HCT116 (cell line): ENCODE data around the gene SLC44A4. TPM values are rescaled to one million over a fixed set of nuclear protein-coding genes. Genes with fewer than 3 reads are reported as not detected.

ENCODE experiments used
- ATAC-seq: fragments of 200-7000 bp; cut with Tn5 transposase; 2 replicates; pipeline ENCODE4 v1.9.1; 2020; ENCODE audit warnings: mild to moderate bottlenecking, moderate library complexity
- BruUV-seq: library from RNA; stranded (reverse); fragments of 400-500 nt; replicated peaks from 2 replicates; lab custom pipeline; 2021; lab: Mats Ljungman, UMichigan
- CTCF ChIA-PET: fragments of 300-600 bp; sonication (Branson Sonifier 250); formaldehyde crosslinking; loops from one replicate; lab custom pipeline; 2021; ENCODE audit warnings: antibody characterized with exemption; lab: Charles Lee
- POLR2A ChIA-PET: fragments of 300-600, 350-600 bp; sonication (Branson Sonifier 250); formaldehyde crosslinking; loops from one replicate; lab custom pipeline; 2021; ENCODE audit warnings: antibody characterized with exemption; lab: Charles Lee
- RAD21 ChIA-PET, 2 experiments: fragments of 300-600 bp; sonication (Branson Sonifier 250); formaldehyde crosslinking; loops; one replicate each; lab custom pipeline; 2023; ENCODE audit warnings: low total read pairs in 2 of 2; ENCODE audit not compliant: uncharacterized antibody in 2 of 2, unreplicated experiment in 2 of 2, low non-redundant PET in 1 of 2; lab: Charles Lee
- DNase-seq: peaks from one replicate; pipeline ENCODE4 v3.0.0-alpha.2; 2010; ENCODE audit warnings: low read depth, low spot score
- H2AFZ ChIP-seq: fragments of 200-600 bp; shearing (Covaris generic), sonication (generic); 2 replicates; pipeline ENCODE4 v1.6.1; 2017; ENCODE audit warnings: low read depth, mixed run types, mixed read lengths, antibody characterized with exemption, low read length; ENCODE audit not compliant: poor library complexity, severe bottlenecking
- H3K27ac ChIP-seq: 2 replicates; pipeline ENCODE4 v1.5.1; 2012; ENCODE audit warnings: low read depth, low read length
- H3K27me3 ChIP-seq: fragments of 200-600 bp; sonication (generic); 2 replicates; pipeline ENCODE4 v1.6.1; 2016; ENCODE audit warnings: mixed run types, low read length, mixed read lengths; ENCODE audit not compliant: insufficient read depth
- H3K36me3 ChIP-seq, 2 experiments: fragments of 200-500 bp in 1 of 2; fragments of 200-600 bp in 1 of 2; sonication (Bioruptor generic) in 1 of 2; sonication (generic) in 1 of 2; 2 replicates each; pipeline versions ENCODE4 v1.5.1 to v1.6.1; 2014 to 2016; ENCODE audit warnings: low read length in 2 of 2, inconsistent platforms in 1 of 2, mixed read lengths in 1 of 2, mixed run types in 1 of 2; ENCODE audit not compliant: insufficient read depth in 2 of 2, control insufficient read depth in 1 of 2
- H3K4me1 ChIP-seq, 2 experiments: fragments of 200-600 bp in 1 of 2; sonication (generic) in 1 of 2; 2 replicates each; pipeline versions ENCODE4 v1.5.1 to v1.6.1; 2012 to 2017; ENCODE audit warnings: low read length in 2 of 2, inconsistent platforms in 1 of 2, mild to moderate bottlenecking in 1 of 2, mixed read lengths in 1 of 2, mixed run types in 1 of 2, moderate library complexity in 1 of 2; ENCODE audit not compliant: insufficient read depth in 2 of 2, control insufficient read depth in 1 of 2
- H3K4me2 ChIP-seq: fragments of 200-600 bp; sonication (generic); 2 replicates; pipeline ENCODE4 v1.6.1; 2017; ENCODE audit warnings: mixed run types, low read length, mixed read lengths
- H3K4me3 ChIP-seq, 2 experiments: fragments of 200-600 bp in 1 of 2; sonication (generic) in 1 of 2; replicated peaks in 1 of 2; 2 replicates each; pipeline ENCODE4 v1.5.1; 2011 to 2016; ENCODE audit warnings: low read length in 2 of 2, control low read depth in 1 of 2, low read depth in 1 of 2, mild to moderate bottlenecking in 1 of 2, mixed read lengths in 1 of 2, mixed run types in 1 of 2
- H3K79me2 ChIP-seq: fragments of 200-600 bp; sonication (generic); 2 replicates; pipeline ENCODE4 v1.6.1; 2017; ENCODE audit warnings: mild to moderate bottlenecking, mixed run types, low read length, moderate library complexity, mixed read lengths; ENCODE audit not compliant: insufficient read depth
- H3K9ac ChIP-seq: fragments of 200-600 bp; sonication (generic); 2 replicates; pipeline ENCODE4 v1.6.1; 2016; ENCODE audit warnings: low read length, mixed read lengths
- H3K9me2 ChIP-seq: fragments of 200-600 bp; sonication (generic), shearing (Covaris generic); 2 replicates; pipeline ENCODE4 v1.6.1; 2017; ENCODE audit warnings: mixed run types, mild to moderate bottlenecking, moderate library complexity; ENCODE audit not compliant: insufficient read depth
- H3K9me3 ChIP-seq, 2 experiments: fragments of 200-500 bp in 1 of 2; fragments of 200-600 bp in 1 of 2; sonication (Bioruptor generic) in 1 of 2; sonication (generic) in 1 of 2; 2 replicates each; pipeline ENCODE4 v1.6.1; 2014 to 2017; ENCODE audit warnings: low read length in 2 of 2, mixed read lengths in 2 of 2, inconsistent platforms in 1 of 2, low read depth in 1 of 2, mild to moderate bottlenecking in 1 of 2, mixed run types in 1 of 2, moderate library complexity in 1 of 2; ENCODE audit not compliant: control insufficient read depth in 1 of 2, insufficient read depth in 1 of 2
- H4K20me1 ChIP-seq: fragments of 200-600 bp; sonication (generic), shearing (Covaris generic); 2 replicates; pipeline ENCODE4 v1.6.1; 2017; ENCODE audit warnings: mixed run types, mild to moderate bottlenecking, moderate library complexity; ENCODE audit not compliant: insufficient read depth
- CBX3 ChIP-seq: IDR thresholded peaks from 2 replicates; pipeline ENCODE4 v1.6.1; 2012; ENCODE audit warnings: low read depth
- EGR1 ChIP-seq: IDR thresholded peaks from 2 replicates; pipeline ENCODE4 v1.6.1; 2012; ENCODE audit warnings: low read depth
- ELF1 ChIP-seq: IDR thresholded peaks from 2 replicates; pipeline ENCODE4 v1.6.1; 2012; ENCODE audit warnings: low read depth, borderline replicate concordance
- POLR2A ChIP-seq: IDR thresholded peaks from 2 replicates; pipeline ENCODE4 v1.7.0; 2011; ENCODE audit warnings: borderline replicate concordance; ENCODE audit not compliant: insufficient read depth, insufficient read length; ENCODE audit errors: extremely low read depth
- RAD21 ChIP-seq: IDR thresholded peaks from 2 replicates; pipeline ENCODE4 v1.6.1; 2012; ENCODE audit warnings: low read depth, mild to moderate bottlenecking
- SRF ChIP-seq: IDR thresholded peaks from 2 replicates; pipeline ENCODE4 v1.6.1; 2012; ENCODE audit warnings: low read depth
- TCF7L2 ChIP-seq: IDR thresholded peaks from 2 replicates; pipeline ENCODE4 v1.7.0; 2011; ENCODE audit warnings: borderline replicate concordance, inconsistent platforms; ENCODE audit not compliant: insufficient read depth, insufficient read length; ENCODE audit errors: extremely low read depth
- intact Hi-C: fragments of 100-400 bp; cut with micrococcal nuclease; formaldehyde crosslinking; loops from 2 replicates; pipeline ENCODE4 v1.10.0; 2022
- total RNA-seq: library from RNA; stranded (reverse); gene quantifications from one replicate; pipeline ENCODE4 v1.2.1, GENCODE V29; 2021; ENCODE audit not compliant: unreplicated experiment
- TF ChIP-seq, protein P1 (sequence below): IDR thresholded peaks from 2 replicates; pipeline ENCODE4 v1.6.1; 2012

Gene SLC44A4
- total RNA-seq, 1 experiment from 2014 or later, result 0.74 TPM

DNA sequence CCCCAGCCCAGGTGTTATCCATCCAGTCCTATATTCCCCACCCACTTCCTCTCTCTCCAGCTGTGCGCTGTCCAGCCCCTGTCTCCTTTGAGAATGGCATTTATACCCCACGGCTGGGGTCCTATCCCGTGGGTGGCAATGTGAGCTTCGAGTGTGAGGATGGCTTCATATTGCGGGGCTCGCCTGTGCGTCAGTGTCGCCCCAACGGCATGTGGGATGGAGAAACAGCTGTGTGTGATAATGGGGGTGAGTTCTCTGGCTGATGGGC lies 49.8 kb upstream of the SLC44A4 start:
- intact Hi-C loops, result no loop called here
- Histone ChIP-seq H3K9ac (no peak overlapping the region), H3K9me2 (no peaks in the 10 kb centered on the region), H3K36me3 (no peaks in the 10 kb centered on the region), H3K79me2 (no peaks in the 10 kb centered on the region), H3K27ac (no peak overlapping the region), H2AFZ (no peak overlapping the region), H3K27me3 (no peaks in the 10 kb centered on the region), H3K4me2 (no peak overlapping the region), H3K9me3 (no peaks in the 10 kb centered on the region), H3K4me3 (no peak overlapping the region), H3K4me1 (peaks cover 0 to 3% of the 10 kb centered on the region in 2 experiments; a peak in 2 of 4 replicates), H4K20me1 (no peaks in the 10 kb centered on the region)
- RAD21 ChIA-PET, result no interaction called here
- no peak for DNase-seq
- CTCF ChIA-PET, result no interaction called here
- TF ChIP-seq, protein P1, sequence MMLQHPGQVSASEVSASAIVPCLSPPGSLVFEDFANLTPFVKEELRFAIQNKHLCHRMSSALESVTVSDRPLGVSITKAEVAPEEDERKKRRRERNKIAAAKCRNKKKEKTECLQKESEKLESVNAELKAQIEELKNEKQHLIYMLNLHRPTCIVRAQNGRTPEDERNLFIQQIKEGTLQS, result no peak
- POLR2A ChIA-PET, result no interaction called here
- BruUV-seq, result no TSS peak
- ATAC-seq, result no peak

DNA sequence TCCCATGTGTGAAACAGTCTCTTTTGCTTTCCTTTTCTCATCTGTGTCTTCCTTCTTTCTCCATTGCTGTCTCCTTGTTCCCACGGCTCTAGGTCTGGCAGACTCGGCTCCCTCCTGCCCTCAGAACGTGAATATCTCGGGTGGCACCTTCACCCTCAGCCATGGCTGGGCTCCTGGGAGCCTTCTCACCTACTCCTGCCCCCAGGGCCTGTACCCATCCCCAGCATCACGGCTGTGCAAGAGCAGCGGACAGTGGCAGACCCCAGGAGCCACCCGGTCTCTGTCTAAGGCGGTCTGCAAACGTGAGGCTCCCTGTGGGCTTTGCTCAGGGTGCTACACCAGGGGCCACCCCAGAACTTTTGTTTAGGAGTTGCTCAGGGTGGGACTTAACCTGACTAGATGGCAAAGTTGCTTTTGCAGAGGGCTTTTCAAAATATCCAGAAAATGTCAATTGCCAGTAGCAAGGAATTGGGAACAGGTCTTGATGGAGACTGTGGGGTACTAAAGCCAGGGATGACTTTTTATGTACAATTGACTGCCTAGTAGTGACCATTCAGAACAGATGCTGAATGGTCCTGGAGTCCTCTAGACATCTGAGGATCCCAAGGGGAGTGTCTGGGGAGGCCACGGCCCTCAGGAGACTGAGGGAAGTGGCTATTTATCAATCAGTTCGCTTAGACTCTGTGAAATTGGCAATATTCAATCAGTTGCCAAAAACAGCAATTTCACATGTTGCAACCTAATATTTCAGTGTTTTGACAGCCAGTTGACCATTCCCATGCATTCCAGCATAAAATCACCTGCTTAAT lies 49.3 kb upstream of the SLC44A4 start:
- peaks cover 0 to 3% of the 10 kb centered on the region in 2 experiments; a peak in 2 of 4 replicates for H3K4me1 ChIP-seq
- H2AFZ ChIP-seq, result no peak overlapping the region
- RAD21 ChIA-PET, result no interaction called here
- no peak for ATAC-seq
- no peaks in the 10 kb centered on the region for H3K27me3 ChIP-seq
- H3K4me2 ChIP-seq, result no peak overlapping the region
- CTCF ChIA-PET, result no interaction called here
- POLR2A ChIA-PET, result no interaction called here
- no peaks in the 10 kb centered on the region for H3K36me3 ChIP-seq
- H3K9me2 ChIP-seq, result no peaks in the 10 kb centered on the region
- no peak for DNase-seq
- H4K20me1 ChIP-seq, result no peaks in the 10 kb centered on the region
- intact Hi-C loops, result no loop called here
- H3K27ac ChIP-seq, result no peak overlapping the region
- H3K79me2 ChIP-seq, result no peaks in the 10 kb centered on the region
- no peaks in the 10 kb centered on the region for H3K9me3 ChIP-seq
- H3K9ac ChIP-seq, result no peak overlapping the region
- BruUV-seq, result no TSS peak
- TF ChIP-seq EGR1, result no peak
- no peak for TF ChIP-seq TCF7L2
- TF ChIP-seq ELF1, result no peak
- TF ChIP-seq, protein P1, result no peak
- no peak for TF ChIP-seq CBX3
- TF ChIP-seq RAD21, result no peak
- no peak for TF ChIP-seq SRF
- no peak for TF ChIP-seq POLR2A
- TF ChIP-seq, all 23 proteins: peak for 0
- no peak overlapping the region for H3K4me3 ChIP-seq
